Superior temporal gyrus (tissue), 1 donor: ENCODE results near the gene FXYD2.

Experiments
- DNase-seq: peaks from one replicate; pipeline ENCODE4 v3.0.0-alpha.2; 2016; ENCODE audit errors: extremely low spot score

FXYD2 gene

GRCh38 chr11:117835576-117835975 is 11.0 kb upstream of the FXYD2 start:
- no peak for DNase-seq

GRCh38 chr11:117834838-117835443 is 10.4 kb upstream of the FXYD2 start:
- DNase-seq, result no peak

GRCh38 chr11:117834068-117834810 is 9.7 kb upstream of the FXYD2 start:
- no peak for DNase-seq

- no peak for DNase-seq
Observed at GRCh38 chr11:117833401-117833891, 8.9 kb upstream of the FXYD2 start.

- no peak for DNase-seq
Observed at GRCh38 chr11:117832511-117832910, 8.0 kb upstream of the FXYD2 start.

- no peak for DNase-seq
Observed at GRCh38 chr11:117831661-117832415, 7.3 kb upstream of the FXYD2 start.

GRCh38 chr11:117830674-117831351 is 6.3 kb upstream of the FXYD2 start:
- DNase-seq, result no peak

- DNase-seq, result no peak
Observed at GRCh38 chr11:117830072-117830471, 5.5 kb upstream of the FXYD2 start.

- DNase-seq, result no peak
Observed at GRCh38 chr11:117829369-117829725, 4.8 kb upstream of the FXYD2 start.

GRCh38 chr11:117828611-117829368 is 4.2 kb upstream of the FXYD2 start:
- DNase-seq, result no peak

- no peak for DNase-seq
Observed at GRCh38 chr11:117827521-117828511, 3.3 kb upstream of the FXYD2 start.

- no peak for DNase-seq
Observed at GRCh38 chr11:117826832-117827231, 2.3 kb upstream of the FXYD2 start.

GRCh38 chr11:117826190-117826570 is 1.6 kb upstream of the FXYD2 start:
- DNase-seq, result no peak

- DNase-seq, result no peak
Observed at GRCh38 chr11:117825538-117826189, 1.1 kb upstream of the FXYD2 start.

GRCh38 chr11:117823946-117824420 is 561 bp downstream of the FXYD2 start:
- DNase-seq, result no peak

- no peak for DNase-seq
Observed at GRCh38 chr11:117823294-117823945, 1.1 kb downstream of the FXYD2 start.

- DNase-seq, result no peak
Observed at GRCh38 chr11:117822074-117823033, 2.2 kb downstream of the FXYD2 start.

- no peak for DNase-seq
Observed at GRCh38 chr11:117821431-117821830, 3.1 kb downstream of the FXYD2 start.
